Myocyte (in vitro differentiated cells): ENCODE measurements around the gene EIF1B. TPM values are rescaled to one million over a fixed set of nuclear protein-coding genes. Genes with fewer than 3 reads are reported as not detected.
"Not testable (repeated sequence)": the region's sequence is repeated elsewhere in the genome, so short reads cannot be mapped to it uniquely, and the experiment has no call there.

ENCODE experiments used
- DNase-seq: peaks from one replicate; pipeline ENCODE4 v3.0.0-alpha.2; 2012; ENCODE audit warnings: low read depth
- polyA plus RNA-seq: library from polyadenylated mRNA; unstranded; fragments of >200 nt; gene quantifications from one replicate; pipeline ENCODE4 v1.2.1, GENCODE V29; 2012; ENCODE audit warnings: missing spikeins
- total RNA-seq: library from RNA; depleted of rRNA; stranded (reverse); fragments of >200 nt; gene quantifications from 2 replicates; pipeline ENCODE4 v1.2.3, GENCODE V29; 2014

The EIF1B gene
- total RNA-seq, result 9.1 and 12.2 TPM in 2 replicates
- 68.4 TPM for polyA plus RNA-seq

GRCh38 chr3:40309418-40309924, at the start of gene EIF1B:
TSS of gene EIF1B (plus strand) at chr3:40309707. CDS start at chr3:40309942, 235 bp downstream.
- peak; percentile 98 for DNase-seq

DNA sequence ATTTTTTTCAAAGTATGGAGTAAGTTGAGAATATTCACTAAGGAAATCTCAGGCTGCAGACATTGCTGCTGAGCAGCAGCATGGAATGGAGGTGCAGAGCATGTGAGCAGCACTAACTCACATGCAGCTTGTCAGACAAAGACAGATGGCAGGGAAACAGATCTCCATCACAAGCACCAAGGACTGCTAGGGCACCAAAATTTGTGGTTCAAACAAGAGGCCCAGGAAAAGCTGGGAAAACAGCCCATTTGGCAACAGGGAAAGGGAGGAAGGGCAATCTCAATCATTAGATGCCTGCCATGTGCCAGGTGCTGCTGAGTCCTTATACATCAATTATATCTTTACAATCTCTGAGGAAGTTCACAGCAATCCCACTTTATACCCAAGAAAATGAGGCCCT, 47.2 kb upstream of the EIF1B start:
- DNase-seq, result no peak

GRCh38 chr3:40264451-40264850, 45.1 kb upstream of the EIF1B start:
- no peak for DNase-seq

DNA sequence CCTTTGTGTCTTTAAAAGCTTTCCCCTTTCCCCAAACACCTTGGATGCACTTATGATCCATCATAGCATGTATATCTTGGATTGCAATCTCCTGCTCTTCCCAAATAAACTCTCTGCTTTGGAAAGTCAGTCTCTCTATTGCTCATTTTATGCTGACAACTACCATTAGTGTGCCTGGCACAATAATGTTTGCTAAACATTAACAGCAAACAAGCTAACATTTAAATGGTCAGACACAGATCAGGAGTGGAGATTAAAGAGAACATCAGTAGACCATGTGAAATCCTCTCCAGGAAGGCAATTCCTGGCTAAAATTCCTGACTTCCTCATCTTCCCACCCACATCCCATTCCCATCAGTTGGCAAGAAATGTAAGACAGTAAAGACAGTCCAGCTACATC, 44.3 kb upstream of the EIF1B start:
- DNase-seq, result no peak

DNA sequence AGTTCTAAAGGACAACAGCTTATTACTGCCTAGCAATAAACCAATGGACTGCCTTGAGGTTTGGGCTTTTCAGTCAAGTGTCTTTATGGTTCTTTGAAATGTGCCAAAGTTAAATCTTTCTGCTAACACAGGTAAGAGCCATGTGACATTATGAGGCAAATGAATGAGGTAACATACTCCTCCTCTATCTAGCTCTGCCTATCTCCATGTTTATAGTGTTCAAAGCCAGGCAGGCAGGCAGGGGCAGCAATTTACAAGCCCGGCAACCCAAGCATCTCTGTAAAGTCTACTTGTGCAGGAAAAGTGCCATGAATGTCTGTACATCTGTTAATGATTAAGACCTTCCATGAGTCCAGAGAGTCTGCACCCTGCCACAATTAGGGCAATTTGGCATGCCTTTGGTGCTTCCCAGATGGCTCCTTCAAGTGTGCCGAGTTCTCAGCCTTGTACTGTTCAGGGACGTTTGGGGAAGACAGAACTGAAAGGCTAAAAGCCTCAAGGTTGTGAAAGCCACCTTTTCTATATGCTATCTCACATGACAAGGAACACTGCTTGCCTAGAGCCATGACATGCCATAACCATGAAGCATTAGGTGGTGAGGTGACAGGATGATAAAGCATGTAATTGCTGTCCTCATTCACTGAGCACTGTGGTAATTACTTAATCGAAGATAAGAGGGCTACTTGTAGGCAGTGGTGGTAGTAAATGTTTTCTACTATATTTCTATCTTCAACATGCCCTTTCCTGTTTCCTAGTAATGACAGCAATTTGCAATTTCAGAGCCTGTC, 41.4 kb upstream of the EIF1B start:
- no peak for DNase-seq

GRCh38 chr3:40268802-40269524, 40.5 kb upstream of the EIF1B start:
- no peak for DNase-seq

- DNase-seq, result no peak
These were observed 30.7 kb upstream of the EIF1B start for GRCh38 chr3:40278791-40279190.

DNA sequence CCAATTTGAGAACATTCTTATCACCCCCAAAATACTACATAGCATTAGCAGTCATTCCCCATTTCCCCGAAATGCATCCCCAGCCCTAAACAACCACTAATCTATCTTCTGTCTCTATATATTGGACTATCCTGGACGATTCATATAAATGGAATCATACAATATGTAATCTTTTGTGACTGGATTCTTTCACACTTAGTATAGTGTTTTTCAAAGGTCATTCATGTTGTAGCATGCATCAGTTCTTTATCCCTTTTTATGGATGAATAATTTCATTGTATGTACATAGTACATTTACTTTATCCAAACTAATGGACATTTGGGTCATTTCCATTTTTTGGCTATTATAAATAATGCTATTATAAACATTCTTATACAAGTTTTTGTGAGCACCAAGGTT, 27.5 kb upstream of the EIF1B start:
- DNase-seq, result no peak

GRCh38 chr3:40283057-40283456, 26.4 kb upstream of the EIF1B start:
- not testable (repeated sequence) for DNase-seq

DNA sequence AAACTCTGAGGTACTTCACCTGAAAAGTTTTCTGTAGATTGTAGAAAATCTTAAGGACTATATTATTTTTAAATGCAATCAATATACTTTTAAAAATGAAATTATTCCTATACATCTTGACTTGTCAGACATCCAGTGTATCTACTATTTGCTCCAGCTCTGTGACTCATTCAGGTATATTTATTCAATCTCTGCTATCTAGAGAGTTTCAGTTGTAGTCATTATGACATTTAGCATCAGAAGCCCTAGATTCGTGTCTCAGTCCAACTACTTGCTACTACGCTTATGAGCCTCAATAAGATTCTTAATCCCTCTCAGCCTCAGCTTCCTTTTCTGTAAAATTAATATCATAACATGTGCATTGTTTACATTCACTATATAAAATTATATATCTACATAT, 22.3 kb upstream of the EIF1B start:
- no peak for DNase-seq

GRCh38 chr3:40290396-40290795, 19.1 kb upstream of the EIF1B start:
- no peak for DNase-seq

DNA sequence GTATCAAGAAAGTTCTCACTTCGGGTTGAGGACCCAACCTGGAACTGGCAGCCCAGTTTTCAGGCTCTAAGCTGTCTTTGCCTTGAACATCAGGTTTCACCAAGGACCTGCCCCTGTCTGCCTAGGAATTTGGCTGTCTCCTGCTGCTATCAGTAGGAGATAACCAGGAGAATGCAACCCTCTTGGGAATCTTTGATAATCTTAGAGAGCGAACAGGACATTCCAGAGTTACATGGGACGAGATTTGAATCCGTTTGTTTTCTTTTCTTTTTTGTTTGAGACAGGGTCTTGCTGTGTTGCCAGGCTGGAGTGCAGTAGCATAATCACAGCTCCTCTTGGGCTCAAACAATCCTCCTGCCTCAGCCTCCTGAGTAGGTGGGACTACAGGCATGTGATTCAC, 18.0 kb upstream of the EIF1B start:
- DNase-seq, result no peak

DNA sequence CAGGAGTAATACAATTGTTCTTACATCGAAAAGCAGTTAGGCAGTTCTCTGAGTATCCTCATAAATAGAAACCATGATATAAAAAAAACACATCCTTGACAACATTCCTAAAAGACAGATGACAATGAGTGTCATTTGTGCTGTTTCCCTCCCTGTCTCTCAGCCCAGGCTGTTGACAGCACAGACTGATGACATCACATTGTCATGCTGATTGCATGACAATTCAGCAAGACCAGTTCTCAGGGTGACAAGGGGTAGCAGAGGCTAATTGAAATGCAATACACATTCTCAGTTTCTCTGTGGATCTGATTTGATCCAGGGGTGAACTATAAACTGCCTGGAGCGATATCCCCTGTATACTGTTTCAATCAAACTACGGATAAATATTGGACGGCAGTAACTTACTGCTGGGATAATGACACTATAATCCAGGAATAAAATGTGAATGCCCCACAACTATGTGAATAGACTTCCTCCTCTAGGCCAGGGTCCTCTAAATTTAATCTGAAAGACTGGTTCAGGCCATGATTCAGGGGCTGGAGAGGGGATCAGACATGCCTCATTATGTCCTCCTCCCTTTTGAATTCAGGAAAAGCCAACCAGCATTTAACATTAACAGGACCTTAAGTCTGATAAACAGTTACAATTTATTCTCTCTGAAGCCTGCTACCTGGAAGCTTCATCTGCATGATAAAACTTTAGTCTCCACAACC, 16.7 kb upstream of the EIF1B start:
- DNase-seq, result peak; percentile 14

DNA sequence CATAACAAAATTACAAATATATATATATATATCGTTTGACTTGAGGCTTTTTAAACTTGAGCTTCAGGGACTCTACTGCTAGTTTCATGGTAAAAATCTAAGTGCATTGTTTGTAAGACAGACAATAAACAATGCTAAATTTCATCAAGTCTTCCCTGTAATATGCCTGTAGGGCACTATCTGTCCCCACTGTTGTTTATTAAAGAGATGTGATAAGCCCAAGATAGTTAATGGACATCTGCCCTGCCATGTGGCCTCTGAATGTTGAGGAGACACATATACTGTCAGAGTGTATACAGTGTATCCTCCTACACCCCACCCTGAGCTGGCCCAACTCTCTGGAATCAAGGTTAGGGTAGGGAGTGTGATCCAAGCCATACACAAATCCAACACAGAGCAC, 15.1 kb upstream of the EIF1B start:
- no peak for DNase-seq

- DNase-seq, result no peak
These were observed 11.4 kb upstream of the EIF1B start for GRCh38 chr3:40298075-40298474.

DNA sequence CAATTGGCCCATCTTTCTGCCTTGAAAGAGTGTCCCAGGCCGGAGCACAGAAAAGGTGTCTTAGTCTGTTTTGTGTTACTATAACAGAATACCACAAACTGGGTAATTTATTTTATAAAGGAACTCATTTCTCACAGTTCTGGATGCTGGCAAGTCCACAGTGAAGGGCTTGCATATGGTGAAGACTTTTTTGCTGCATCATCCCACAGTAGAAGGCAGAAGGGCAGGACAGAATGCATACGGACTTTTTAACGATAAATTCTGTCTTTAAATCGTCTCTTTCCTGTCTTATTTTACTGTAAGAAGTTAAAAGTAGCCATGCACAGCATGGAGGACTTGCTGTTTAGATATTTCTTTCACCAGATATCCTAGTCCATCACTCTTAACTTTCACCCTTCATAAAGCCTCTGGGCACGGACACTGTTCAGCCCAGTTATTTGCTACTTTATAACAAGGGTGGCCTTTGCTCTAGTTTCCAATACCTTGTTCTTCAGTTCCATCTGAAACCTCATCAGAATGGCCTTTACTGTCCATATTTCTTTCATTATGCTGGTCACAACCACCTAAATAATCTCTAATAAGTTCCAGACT, 10.3 kb upstream of the EIF1B start:
- no peak for DNase-seq

DNA sequence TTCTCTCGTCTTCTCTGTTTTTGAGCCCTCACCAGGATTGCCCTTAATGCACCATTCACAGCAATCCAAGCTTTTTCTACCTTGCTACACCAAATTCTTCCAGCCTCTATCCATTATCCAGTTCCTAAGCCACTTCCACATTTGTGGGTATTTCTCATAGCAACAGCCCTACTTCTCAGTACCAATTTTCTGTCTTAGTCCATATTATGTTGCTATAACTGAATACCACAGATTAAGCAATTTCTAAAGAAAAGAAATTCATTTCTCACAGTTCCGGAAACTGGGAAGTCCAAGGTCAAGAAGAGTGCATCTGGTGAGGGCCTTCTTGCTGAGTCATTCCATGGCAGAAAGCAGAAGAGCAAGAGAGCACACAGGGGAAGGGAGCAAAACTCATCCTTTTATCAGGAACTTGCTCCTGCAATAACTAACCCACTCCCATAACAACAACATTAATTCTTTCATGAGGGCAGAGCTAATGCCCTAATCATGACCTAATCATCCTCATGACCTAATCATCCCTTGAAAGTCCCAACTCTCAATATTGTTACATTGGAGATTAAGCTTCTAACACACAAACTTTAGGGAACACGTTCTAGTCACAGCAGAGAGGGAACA, 9.7 kb upstream of the EIF1B start:
- DNase-seq, result peak; percentile 58

- peak; percentile 19 for DNase-seq
These were observed 6.7 kb upstream of the EIF1B start for GRCh38 chr3:40302784-40303183.

- DNase-seq, result peak; percentile 45
These were observed 5.2 kb upstream of the EIF1B start for GRCh38 chr3:40304352-40304751.

DNA sequence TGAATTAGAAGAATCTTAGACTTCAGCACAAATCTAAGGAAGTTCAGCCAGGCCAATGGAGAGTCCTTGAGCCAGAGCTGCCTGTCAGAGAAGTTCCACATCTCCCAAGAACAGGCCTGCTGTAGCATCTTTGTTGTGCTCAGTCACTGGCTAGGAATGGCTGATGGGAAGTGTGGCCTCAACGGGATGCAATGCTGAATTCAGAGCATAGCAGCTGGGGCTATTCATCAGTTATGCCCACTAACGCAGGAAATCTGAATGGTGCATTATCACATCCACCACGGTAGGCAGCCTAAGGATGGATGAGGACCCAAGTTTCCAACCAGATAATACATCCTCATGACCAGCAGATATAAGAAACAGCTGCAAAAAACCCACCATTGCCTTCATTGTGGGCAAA, 3.2 kb upstream of the EIF1B start:
- peak; percentile 51 for DNase-seq

GRCh38 chr3:40307176-40307575, 2.3 kb upstream of the EIF1B start:
- no peak for DNase-seq
